ENCODE data around the gene RNF183.

RNF183 gene

DNA sequence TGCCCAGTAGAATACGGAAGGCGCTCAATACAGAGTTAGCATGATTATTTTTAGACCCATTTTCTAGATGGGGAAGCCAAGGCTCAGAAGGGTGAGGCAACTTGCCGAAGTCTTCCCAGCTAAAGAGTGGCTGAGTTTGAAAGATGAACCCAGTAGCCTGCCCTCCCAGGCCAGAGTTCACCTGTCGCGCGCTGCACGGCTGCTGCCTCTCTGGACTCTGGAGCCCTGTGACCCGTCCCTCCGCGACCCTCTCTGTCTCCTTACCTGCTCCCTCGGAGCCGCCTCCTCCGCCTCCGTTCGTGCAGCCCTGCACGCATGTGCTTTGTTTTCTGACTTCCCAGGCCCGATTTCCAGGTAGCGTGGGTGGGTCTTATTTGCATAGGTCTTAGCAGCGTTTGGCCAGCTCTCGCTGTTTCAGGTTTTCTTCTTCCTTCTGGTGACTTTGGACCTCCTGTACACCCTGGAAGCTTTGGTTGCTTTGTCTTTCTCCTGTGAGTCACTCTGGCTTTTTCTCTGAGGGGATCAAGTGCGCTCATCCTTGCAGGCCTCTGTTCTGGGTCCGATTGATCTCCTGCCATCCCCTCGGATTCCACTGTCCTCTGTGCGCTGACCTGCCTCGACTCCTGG, at the start of gene RNF183:
TSS of gene RNF183 (minus strand) at position 585 of the 627 bp plus-strand sequence. CDS start 5,192 bp downstream, outside the sequence.
- in situ Hi-C loops (cut with HindIII; ENCODE audit: low pct_unique_long_range_greater_than_20kb, low sequenced_read_pairs), result no loop called here
- TF ChIP-seq JUND (IDR thresholded peaks at IDR 0.05; ENCODE audit: low read depth), result no peak
- no peak for DNase-seq (ENCODE audit: low read depth in 1 of 2, low spot score in 1 of 2)

DNA sequence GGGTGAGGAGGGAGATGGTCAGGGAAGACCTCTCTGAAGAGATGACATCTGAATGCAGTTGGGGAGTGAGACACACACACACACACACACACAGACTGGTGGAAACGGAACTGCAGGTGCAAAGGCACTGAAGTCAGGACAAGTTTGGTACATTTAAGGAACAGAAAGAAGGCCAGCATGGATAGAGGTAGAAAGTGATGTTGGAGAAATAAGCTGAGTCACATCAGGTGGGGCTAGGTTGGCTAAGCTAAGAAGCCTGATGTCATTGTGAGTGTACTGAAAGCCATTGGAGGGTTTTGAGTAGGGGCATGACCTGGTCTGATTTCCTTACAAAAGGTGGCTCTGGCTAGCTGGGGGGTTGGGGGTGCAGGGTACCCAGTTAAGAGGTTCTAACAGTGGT, 49.2 kb upstream of the RNF183 start:
- in situ Hi-C loops (cut with HindIII; ENCODE audit: low pct_unique_long_range_greater_than_20kb, low sequenced_read_pairs), result no loop called here
- TF ChIP-seq JUND (IDR thresholded peaks at IDR 0.05; ENCODE audit: low read depth), result no peak
- no peak for DNase-seq (ENCODE audit: low read depth in 1 of 2, low spot score in 1 of 2)

GRCh38 chr9:113352006-113352405, 48.8 kb upstream of the RNF183 start:
- peak in 1 of 2 experiments; percentile 44 for DNase-seq (ENCODE audit: low read depth in 1 of 2, low spot score in 1 of 2)
- in situ Hi-C loops (cut with HindIII; ENCODE audit: low pct_unique_long_range_greater_than_20kb, low sequenced_read_pairs), result no loop called here
- no peak for TF ChIP-seq JUND (IDR thresholded peaks at IDR 0.05; ENCODE audit: low read depth)

DNA sequence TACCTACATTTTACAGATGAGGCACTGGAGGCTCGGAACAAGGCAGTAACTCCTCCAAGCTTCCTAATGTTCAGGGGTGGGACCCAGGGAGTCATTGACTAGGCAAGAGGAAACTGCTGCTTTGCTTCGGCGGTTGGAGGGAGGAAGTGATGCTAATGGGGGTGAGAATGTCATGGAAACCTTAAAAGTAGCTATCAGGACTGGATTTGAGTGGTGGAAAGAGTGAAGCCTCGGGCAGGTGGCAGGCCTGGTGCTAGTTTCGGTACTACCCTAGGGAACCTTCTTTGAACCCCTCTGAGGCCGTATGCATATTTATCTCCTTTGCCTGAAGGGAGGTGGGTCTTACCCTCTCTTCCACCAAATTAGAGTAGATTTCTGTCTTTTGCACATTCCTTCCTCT, 47.8 kb upstream of the RNF183 start:
- TF ChIP-seq JUND (IDR thresholded peaks at IDR 0.05; ENCODE audit: low read depth), result no peak

DNA sequence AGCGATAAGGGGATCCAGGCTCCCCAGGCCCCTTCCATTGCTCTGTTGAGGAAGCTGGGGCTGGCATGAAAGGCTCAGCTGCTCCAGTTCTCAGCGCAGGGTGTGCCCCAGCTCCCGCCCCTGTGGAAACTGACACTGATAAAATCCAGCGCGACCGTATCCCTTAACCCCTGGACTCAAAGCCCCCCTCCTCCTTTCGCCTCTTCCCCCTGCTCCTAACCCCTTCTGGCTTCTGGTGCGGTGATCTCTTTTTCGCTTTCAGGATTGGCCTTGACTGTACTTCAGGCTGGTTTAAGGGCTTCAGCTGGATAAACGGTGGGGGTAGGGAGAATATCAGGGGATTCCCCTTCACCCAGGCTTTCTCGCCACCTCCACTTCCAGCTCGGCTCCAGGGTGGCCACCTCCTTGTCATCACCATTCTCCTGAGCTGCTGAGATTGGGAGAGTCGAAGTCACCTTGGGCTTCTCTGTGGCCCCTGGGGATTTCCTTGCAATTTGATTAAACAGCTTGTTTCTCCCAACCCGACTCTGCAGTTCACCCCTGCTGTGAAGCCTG, 47.0 kb upstream of the RNF183 start:
- in situ Hi-C loops (cut with HindIII; ENCODE audit: low pct_unique_long_range_greater_than_20kb, low sequenced_read_pairs), result no loop called here
- no peak for TF ChIP-seq JUND (IDR thresholded peaks at IDR 0.05; ENCODE audit: low read depth)
- no peak for DNase-seq (ENCODE audit: low read depth in 1 of 2, low spot score in 1 of 2)

More for the DNA sequence above, 47.8 kb upstream of the RNF183 start:
- in situ Hi-C loops (cut with HindIII; ENCODE audit: low pct_unique_long_range_greater_than_20kb, low sequenced_read_pairs), result no loop called here
- no peak for DNase-seq (ENCODE audit: low read depth in 1 of 2, low spot score in 1 of 2)

DNA sequence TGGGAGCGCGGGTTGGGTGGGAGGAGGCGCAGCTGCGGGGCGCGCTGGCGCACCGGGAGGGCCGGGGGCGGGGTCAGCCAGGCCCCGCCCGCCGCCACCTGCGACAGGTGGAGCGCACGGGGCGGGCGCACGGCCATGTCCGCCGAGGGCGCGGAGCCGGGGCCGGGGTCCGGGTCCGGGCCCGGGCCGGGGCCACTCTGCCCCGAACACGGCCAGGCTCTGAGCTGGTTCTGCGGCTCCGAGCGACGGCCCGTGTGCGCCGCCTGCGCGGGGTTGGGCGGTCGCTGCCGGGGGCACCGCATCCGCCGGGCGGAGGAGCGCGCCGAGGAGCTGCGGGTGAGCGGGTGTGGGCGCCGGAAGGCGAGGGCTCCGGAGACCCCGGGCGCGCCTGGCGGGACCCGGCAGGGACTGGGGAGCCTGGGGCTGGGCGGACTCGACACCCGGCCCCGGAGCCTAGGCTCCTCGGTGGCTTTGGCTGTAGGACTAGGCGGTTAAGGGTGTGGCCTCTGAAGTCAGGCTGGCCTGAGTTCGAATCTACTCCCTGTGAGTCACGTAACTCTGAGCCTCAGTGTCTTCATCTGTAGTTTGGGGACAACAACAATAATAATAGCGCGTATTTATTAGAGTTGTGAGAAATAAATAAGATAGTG, 46.4 kb upstream of the RNF183 start, which contains the start of gene BSPRY:
TSS of gene BSPRY (plus strand) at position 97 of the 650 bp plus-strand sequence. CDS start at position 136, 39 bp downstream.
- TF ChIP-seq JUND (IDR thresholded peaks at IDR 0.05; ENCODE audit: low read depth), result no peak
- DNase-seq (ENCODE audit: low read depth in 1 of 2, low spot score in 1 of 2), result peak; percentile 74 to 86
- in situ Hi-C loops (cut with HindIII; ENCODE audit: low pct_unique_long_range_greater_than_20kb, low sequenced_read_pairs), result no loop called here

GRCh38 chr9:113349066-113349444, 45.9 kb upstream of the RNF183 start:
- DNase-seq (ENCODE audit: low read depth in 1 of 2, low spot score in 1 of 2), result no peak
- in situ Hi-C loops (cut with HindIII; ENCODE audit: low pct_unique_long_range_greater_than_20kb, low sequenced_read_pairs), result no loop called here
- TF ChIP-seq JUND (IDR thresholded peaks at IDR 0.05; ENCODE audit: low read depth), result no peak

DNA sequence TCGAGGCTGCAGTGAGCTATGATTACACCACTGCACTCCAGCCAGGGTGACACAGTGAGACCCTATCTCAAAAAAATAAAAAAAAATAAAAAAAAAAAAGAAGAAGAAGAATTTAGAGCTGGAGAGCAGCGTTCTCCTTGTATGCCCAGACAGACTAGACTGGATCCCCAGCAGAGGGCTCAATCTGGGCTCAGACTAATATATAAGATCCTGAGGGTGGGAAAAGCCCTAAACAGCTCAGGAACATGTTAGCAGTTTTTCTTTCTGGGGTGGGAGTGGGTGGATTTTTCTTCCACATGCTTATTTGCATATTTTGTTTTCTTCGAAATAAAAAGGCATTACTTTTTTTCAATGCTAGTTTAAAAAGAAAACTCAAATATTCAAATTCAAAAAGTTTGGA, 45.3 kb upstream of the RNF183 start:
- in situ Hi-C loops (cut with HindIII; ENCODE audit: low pct_unique_long_range_greater_than_20kb, low sequenced_read_pairs), result no loop called here
- no peak for DNase-seq (ENCODE audit: low read depth in 1 of 2, low spot score in 1 of 2)
- no peak for TF ChIP-seq JUND (IDR thresholded peaks at IDR 0.05; ENCODE audit: low read depth)

- in situ Hi-C loops (cut with HindIII; ENCODE audit: low pct_unique_long_range_greater_than_20kb, low sequenced_read_pairs), result no loop called here
- no peak for DNase-seq (ENCODE audit: low read depth in 1 of 2, low spot score in 1 of 2)
- no peak for TF ChIP-seq JUND (IDR thresholded peaks at IDR 0.05; ENCODE audit: low read depth)
Measured at GRCh38 chr9:113345671-113346070, 42.5 kb upstream of the RNF183 start.

DNA sequence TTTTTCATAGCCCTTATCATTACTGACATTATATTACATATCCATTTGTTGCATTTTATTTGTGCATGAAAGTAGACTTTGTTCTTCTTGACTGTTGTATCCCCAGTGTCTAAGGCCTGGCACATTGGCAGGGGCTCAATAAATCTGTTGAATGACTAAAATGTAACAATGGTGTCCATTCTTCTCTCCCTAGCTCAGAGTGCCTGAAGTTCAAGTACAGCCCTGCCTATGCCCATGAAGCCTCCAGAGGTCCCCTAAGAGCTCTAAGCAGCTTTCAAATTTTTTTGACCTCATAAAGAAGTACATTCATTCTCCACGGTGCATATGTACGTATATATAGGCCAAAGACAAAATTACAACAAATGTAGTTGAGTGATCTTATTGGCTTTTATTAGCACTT, 42.0 kb upstream of the RNF183 start:
- no peak for TF ChIP-seq JUND (IDR thresholded peaks at IDR 0.05; ENCODE audit: low read depth)
- in situ Hi-C loops (cut with HindIII; ENCODE audit: low pct_unique_long_range_greater_than_20kb, low sequenced_read_pairs), result no loop called here
- no peak for DNase-seq (ENCODE audit: low read depth in 1 of 2, low spot score in 1 of 2)

- in situ Hi-C loops (cut with HindIII; ENCODE audit: low pct_unique_long_range_greater_than_20kb, low sequenced_read_pairs), result no loop called here
- no peak for TF ChIP-seq JUND (IDR thresholded peaks at IDR 0.05; ENCODE audit: low read depth)
- peak in 1 of 2 experiments; percentile 70 for DNase-seq (ENCODE audit: low read depth in 1 of 2, low spot score in 1 of 2)
Measured at GRCh38 chr9:113343732-113344231, 40.6 kb upstream of the RNF183 start.

GRCh38 chr9:113341712-113342410, 38.7 kb upstream of the RNF183 start:
- in situ Hi-C loops (cut with HindIII; ENCODE audit: low pct_unique_long_range_greater_than_20kb, low sequenced_read_pairs), result no loop called here
- peak; percentile 26 to 94 for DNase-seq (ENCODE audit: low read depth in 1 of 2, low spot score in 1 of 2)
- peak; percentile 51; the same call in 1 of the 2 replicates for TF ChIP-seq JUND (IDR thresholded peaks at IDR 0.05; ENCODE audit: low read depth)
